Posterior cingulate gyrus (tissue), 11 donors: ENCODE data around the gene SELENOP.
"Not testable (repeated sequence)": the region's sequence is repeated elsewhere in the genome, so short reads cannot be mapped to it uniquely, and the experiment has no call there.

ENCODE experiments used
- DNase-seq, 10 donors: peaks; one replicate each; pipeline versions ENCODE4 v3.0.0 to v3.0.0-alpha.2; 2020 to 2021; ENCODE audit warnings: mixed read lengths in 3 of 10
- intact Hi-C: fragments of 100-400 bp; cut with DNase I; formaldehyde crosslinking; loops from one replicate; pipeline ENCODE4 v1.15.1; 2023

SELENOP gene

DNA sequence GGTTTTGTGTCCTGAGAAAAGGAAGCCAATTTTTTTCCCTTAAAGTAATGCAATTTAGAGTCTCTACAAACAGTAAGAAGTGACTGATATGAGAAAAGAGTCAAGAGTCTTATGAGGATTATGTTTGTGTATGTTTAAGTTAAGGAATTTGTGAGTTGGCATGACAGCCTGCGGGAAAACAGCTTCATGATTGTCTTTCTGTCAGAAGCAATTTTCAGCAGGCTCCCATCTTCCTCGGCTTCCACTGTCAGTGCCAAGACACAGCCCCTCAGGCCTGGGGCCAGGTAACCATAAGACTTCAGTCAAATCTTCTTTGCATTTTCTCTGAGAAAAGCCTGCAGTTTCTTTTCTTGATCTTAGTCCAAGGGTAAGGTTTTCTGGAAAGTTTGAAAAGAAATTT lies 17.0 kb upstream of the SELENOP start:
- DNase-seq, result no peak
- intact Hi-C loops, result no loop called here

DNA sequence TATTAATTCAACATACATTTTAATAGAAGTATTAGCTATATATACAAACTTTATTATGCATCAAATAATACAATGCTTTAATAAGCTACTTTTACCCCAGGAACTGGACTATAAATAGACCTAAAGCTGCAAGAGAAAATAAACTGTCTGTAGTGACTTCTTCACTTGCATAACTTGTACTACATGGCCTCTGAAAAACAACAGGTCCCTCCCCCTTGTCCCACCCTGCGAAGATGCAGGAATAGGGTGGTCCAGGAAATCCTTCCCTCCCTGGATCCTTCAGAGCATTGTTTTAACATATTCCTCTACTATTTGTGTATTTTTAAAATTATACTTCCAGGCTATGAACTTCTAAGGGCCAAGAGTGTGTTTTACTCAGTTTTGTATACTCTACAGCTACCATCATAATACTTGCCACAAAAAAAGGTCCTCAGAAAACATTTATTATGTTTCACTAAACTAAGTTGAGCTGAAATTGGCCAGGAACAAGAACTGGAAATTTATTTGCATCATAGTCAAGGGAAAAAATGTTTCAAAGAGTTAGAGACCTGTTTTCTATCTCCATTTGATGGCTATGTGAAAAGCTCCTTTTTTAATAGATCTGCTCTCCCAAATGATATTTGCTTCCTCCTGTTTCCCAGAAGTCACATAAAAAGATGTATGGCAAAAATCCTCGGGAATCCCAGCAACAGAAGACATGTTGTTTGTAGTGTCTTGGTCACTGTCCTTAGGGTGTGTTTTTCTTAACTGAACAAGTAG lies 15.2 kb upstream of the SELENOP start:
- intact Hi-C loops, result no loop called here
- DNase-seq, result no peak

DNA sequence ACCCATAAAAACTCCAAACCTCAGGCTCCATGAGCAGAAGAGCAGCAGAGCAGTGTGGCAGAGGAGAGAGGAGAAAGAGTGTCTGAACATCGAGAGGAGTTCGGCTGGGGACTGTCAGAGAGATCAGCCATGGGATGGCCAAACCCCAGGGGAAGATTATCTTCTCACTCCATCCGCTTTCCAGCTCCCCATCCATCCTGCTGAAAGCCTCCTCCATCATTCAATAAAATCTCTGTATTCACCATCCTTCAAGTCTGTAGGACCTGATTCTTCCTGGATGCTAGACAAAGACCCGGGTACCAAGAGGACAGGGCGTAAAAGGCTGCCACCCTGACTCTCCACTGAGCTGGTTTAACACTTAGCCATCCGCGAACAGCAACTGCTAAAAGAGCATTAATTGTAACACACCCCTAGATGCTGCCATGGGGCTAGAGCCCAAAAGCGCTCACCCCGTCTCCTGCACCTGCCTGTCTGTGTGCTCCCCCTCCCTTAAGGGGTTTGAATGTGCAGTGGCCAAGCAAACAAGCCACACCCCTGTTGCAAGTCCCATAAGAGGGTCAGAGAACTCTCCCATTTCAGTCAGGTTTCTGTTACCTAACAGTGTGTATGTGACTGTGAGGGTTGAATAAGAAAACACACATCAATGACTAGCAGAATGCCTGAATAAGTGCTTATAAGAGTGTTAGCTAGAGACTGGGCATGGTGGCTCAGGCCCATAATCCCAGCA lies 13.9 kb upstream of the SELENOP start:
- no peak for DNase-seq
- intact Hi-C loops, result no loop called here

DNA sequence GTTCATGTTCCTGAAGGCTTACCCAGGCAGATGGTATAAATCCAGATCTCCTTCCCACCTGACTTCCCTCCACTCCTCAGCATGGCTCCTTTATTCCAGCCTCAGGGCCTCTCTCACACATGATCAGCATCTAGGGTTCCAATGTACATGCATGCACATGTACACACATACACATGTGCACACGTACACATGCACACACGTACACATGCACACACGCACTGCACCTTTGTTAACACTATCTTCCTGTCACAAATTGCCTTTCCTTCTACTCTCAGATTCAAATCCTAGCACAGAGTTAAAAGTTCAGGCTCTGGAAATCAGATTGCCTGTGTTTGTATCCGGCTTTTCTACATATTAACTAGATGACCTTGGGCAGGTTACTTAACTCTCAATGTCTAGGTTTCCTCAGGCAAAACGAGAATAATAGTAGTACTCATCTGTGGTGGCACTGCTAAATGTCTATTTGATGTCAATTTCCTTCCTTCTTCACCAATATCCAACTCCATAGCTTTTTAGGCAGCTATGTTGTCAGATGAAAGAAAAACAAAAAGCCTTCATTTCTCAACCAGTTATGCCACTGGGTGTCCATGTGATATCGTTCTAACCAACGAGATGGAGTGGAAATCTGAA lies 12.8 kb upstream of the SELENOP start:
- no peak for DNase-seq
- intact Hi-C loops, result no loop called here

DNA sequence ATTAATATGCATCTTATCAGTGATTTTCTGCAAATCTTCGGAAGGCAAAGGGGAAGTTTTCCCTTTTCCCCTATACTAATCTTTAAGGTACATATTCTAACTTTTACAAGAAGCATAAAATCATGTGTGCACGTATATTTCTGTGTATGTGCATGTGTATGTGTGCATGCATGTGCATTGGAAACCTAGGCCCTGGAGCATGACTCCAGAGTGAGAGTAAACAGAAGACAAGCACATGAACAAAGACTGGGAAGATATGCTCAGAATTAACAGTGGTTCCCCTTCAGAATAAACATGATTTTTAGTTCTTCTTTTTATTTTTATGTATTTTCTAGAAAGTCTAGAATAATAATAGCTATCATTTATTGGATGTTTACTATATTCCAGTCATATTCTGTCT lies 10.9 kb upstream of the SELENOP start:
- DNase-seq, result no peak
- intact Hi-C loops, result no loop called here

DNA sequence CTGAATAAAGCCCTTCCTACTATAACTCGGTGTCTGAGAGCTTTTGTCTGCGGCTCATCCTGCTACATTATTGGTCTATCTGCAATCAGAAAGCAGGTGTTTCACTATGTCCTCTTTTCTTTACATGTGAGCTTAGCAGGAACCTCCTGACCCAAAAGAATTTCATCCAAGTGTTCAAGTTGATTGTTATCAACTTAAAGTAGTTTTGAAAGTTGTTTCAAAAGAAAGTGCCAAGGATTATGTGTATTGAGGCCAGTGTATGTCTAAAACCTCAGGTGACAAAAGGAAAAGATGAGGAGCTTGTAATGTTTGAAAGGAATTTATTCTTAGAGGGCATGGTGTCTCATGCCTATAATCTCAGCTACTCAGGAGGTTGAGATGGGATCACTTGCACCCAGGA lies 8.1 kb upstream of the SELENOP start:
- intact Hi-C loops, result no loop called here
- no peak for DNase-seq

DNA sequence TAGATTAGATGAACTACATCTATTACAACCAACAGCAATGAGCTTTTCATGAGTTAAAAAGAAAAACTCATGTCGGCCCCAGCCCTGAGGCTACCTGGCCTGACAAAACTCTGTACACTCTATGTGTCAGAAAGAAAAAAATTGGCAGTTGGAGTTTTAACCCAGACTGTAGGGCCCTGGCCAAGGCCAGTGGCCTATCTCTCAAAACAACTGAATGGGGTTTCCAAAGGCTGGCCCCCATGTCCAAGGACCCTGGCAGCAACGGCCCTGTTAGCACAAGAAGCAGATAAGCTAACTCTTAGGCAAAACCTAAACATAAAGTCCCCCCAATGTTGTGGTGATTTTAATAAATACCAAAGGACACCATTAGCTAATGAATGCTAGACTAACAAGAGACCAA lies 4.9 kb upstream of the SELENOP start:
- DNase-seq, intact Hi-C loops: not testable (repeated sequence)

DNA sequence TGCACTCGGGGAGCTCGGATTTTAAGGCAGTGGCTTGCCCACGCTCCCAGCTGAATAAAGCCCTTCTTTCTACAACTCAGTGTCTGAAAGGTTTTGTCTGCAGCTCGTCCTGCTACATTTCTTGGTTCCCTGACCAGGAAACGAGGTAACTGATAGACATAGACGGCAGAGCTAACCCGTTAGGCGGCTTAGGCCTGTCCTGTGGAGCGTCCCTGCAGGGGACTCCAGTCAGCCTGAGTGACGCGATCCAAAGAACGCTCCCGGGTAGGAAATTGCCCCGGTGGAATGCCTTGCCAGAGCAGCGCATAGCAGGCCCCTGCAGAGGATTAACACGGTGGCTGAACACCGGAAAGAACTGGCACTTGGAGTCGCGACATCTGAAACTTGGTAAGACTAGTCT lies 1.8 kb upstream of the SELENOP start:
- intact Hi-C loops, result loop anchor here (1.0 kb wide), 1 partner anchor 43 kb away; no protein-coding TSS in a partner anchor
- DNase-seq, result peak in 5 of 10 donors; percentile 47 to 87 (median 66)

DNA sequence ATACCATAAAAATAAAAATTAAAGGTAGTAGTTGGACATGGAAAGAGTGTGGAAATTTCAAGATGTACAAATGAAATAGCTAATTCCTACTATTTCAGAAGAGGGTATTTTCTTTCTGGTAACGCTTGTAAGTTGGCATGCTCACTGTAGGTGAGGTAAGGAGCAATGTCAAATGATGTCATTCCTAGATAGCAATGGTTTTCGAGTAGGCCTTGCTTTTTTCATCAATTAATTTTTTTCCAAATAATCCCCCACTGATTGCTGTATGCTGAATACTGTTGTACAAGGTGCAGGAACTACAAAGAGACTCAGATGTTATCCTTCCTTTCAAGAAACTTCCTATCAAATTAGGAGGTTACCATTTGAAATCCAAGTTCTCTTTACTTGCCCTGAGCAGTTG lies 928 bp upstream of the SELENOP start:
- no peak for DNase-seq
- intact Hi-C loops, result loop anchor here (1.0 kb wide), 1 partner anchor 44 kb away; no protein-coding TSS in a partner anchor

DNA sequence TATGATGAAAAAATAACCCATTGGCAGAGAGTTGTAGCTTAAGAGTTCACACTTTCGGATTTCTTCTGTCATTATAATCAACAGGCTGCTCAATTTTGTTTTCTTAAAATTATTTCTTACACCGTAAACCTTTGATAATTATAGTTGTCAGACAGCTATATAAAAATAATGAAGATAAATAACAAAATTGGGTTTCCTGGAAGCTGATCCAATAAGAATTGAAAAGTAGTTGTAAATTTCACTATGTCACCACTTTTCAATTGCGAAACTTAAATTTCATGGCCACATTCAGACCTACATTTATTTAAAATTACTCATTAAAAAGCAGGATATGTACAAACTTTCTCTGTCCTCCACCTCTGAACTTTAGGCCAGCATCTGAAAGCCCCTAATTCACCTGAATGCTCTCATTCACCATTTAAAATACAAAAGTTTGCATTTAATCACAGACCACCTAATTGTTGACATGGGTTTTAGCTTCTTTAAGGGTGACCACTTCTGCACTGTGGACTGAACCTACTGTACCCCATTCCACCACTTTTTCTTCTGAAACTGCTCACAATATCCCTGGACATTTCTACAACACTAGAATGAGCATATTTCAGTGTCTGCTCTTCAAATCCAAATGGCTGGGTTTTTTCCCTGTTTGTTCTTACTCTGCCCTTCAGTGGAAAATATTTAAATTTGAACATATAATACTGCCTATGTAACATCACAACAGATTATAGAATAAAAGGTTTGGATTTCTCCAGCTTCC lies 680 bp downstream of the SELENOP start:
- intact Hi-C loops, result no loop called here
- no peak for DNase-seq

DNA sequence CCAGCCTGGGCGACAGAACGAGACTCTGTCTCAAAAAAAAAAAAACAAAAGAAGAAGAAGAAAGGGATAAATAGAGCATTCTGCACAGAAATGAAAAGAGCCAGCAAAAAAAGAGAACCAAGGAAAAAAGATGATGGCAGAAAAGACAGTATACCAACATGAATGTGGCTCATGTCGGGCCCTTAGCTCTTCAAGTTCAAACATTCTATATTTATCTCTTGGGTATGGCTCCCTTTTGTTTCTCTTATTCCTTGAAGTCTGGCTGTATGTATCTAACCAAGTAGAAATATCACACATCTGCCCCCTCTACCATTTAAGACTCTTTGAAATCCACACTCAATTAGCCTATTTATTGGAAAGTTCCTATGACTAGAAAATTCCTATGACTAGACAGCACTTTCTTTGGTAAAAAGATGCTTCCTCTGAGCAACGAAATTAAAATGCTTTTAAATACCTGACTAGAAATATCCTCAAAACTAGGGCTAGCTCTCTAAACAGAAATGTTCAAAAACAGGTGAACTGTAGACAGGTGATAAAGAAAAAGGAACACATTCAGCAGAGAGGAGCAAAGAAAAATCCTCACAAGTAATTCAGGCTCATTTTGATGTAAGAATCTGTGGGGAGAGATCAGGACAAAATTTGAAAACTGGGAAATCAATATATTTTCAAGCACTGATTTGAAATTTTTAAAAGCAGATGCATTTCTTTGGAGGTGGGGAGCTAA lies 2.6 kb downstream of the SELENOP start:
- intact Hi-C loops, result no loop called here
- DNase-seq, result no peak

DNA sequence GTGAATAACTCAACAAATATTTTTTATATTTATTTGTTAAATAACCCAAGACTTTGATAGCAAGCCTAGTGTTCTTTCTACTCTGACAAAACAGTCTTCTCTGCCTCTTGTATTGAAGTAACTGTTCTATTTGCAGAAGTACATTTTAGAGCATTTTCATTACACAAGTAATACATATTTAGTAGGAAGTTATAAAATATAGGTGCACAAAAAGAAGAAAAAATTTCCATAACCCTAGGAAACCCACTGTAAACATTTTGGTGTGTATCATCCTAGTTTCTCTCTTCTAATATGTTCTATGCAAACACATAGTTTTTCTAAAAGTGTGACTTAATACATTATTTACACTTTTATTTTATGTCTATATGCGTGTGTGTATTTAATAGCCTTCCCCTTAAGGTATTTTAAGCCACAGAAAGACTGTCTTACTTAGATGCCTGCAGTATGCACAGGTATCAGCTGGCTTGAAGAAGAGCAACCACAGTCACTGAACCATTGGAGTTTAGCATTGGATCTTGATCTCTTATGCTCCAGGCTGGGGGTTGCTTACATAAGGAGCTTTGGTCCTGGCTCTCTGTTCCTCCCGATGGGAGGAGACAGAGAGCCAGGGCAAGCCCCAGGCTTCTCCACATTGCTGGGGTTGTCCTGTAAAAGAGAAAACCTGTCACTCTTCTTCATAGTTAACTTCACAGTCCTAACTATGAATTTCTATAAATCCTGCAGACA lies 3.8 kb downstream of the SELENOP start:
- peak in 2 of 10 donors; percentile 36 to 78 for DNase-seq
- intact Hi-C loops, result loop anchor here (2.0 kb wide), 1 partner anchor 81 kb away; no protein-coding TSS in a partner anchor

DNA sequence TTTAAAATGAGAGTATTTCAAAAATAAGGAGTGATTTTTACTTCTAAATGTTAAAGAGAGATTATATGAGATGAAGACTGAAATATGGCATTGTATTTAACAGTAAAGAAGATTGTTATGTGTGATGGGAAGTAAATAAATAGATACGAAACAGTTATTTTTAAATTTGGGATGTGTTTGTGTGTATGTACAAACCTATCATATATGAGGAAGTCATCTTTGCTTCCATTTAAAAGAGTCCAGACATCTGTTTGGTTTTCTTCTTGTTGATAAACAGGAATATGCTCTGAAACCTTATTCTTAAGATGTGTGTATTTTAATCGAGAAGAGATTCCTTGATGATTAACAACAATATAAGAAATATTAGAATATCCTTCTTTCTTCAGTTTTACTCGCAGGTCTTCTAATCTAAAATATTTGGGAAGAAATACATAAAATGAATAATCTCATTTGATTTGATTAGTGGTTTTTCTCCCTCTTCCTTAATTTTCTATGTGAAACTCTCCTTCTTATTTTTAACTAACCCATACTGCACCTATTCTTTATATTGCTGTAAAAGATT lies 4.9 kb downstream of the SELENOP start:
- intact Hi-C loops, result loop anchor here (2.0 kb wide), 1 partner anchor 82 kb away; no protein-coding TSS in a partner anchor

DNA sequence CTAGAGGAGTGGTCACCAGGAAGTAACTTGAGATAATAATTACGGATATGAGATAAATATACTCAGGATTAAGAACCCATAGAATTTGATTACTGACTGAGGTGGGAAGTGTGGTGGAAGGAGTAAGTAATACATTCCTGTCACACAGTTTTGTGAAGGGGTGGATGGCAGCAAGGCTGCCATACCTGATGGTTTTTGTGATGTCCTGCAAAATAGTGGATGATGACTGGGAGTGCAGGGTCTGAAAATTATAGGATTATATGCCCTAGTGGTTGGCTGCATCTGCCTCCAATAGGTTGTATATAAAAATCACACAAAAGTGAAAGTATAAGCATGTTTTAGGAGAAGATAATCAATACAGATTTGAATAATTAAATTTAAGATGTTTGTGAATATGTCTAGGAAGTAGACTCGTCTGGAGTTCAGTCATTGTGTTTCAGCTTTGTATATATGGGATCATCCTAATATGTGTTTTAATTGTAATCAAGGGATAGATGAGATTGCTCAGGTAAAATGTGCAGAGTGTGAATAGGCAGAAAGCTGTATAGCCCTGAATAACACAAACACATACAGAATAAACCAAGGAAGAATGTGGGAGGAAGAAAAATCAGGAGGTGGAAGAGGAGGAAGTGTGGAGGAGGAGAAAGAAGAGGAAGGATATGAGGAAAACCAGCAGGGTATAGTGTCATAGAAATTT lies 5.5 kb downstream of the SELENOP start:
- DNase-seq, result no peak
- intact Hi-C loops, result loop anchor here (2.0 kb wide), 1 partner anchor 83 kb away; no protein-coding TSS in a partner anchor

More for the DNA sequence above, 4.9 kb downstream of the SELENOP start:
- DNase-seq, result no peak

DNA sequence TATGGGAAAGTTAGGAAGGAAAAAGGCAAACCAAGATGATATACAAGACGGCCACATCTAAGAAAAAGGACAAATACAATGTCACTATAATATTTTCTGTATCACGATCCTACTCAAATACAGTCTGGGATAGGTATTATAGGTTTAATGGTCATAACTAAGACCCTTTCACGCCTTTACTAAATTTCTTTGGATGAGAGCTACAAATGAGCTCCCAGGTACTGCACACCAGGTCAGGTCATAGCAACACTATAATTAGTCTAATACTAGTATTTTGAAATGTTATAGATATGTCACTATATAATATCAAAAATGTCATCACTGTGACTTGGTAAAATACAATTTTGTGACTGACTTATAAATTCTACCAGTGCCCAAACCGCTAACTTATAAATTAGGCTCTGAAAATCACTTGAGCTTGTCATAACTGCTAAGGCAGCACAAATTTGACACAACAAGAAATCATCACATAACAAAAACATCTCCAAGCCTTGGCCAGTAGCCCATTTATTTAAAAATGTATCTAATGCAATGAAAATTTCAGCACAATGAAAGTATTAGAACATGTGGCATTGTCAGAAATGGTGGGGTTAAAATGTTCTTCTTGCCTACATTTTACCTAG lies 6.9 kb downstream of the SELENOP start:
- intact Hi-C loops, result no loop called here
- no peak for DNase-seq

DNA sequence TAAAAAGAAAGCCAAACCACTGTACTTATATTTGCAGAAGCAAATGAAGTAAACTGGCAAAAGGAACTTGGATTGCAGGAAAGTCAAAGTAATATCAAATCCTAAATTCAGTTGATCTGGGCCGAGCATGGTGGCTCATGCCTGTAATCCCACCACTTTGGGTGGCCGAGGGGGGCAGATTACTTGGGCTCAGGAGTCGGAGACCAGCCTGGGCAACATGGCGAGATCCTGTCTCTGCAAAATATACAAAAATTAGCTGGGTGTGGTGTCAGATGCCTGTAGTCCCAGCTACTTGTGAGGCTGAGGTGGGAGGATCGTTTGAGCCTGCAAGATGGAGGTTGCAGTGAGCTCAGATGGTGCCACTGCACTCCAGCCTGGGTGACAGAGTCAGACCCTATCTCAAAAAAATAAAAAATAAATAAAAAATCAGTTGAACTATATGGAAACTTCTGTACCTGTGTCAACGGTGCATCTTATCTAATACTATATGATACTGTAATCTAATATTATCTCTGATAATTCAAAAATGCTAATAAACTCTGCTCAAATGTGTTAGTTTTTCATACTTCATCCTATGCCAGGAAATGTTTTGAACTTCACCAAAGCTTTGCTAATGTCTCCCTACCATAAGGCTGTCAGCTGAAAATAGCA lies 10.1 kb downstream of the SELENOP start:
- intact Hi-C loops, result no loop called here
- no peak for DNase-seq

DNA sequence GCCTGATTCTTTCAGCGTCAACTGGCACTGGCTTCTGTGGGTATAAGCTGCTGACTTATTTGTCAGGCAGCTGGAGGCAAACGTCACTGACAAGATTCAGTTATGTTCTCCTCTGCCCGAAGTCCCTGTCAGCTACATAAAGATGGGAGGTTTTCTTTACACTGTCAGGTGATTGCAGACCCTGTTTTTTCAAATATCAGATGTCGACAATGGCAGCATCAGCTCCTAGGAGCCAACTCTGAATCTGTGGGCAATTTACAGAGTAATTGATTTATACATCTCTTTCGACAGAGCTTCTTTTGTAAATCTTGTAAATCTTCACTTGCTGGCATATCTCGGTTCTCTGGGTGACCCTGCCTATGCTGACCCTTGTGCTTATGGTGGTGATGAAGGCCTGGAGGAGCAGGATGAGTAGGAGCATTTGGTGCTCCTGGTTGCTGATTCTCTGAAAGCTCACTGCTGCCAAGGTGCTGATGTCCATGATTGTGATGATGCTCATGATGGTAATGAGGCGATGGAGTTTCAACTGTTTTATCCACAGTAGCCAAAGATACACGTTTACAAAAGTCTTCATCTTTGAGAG lies 10.9 kb downstream of the SELENOP start:
- intact Hi-C loops, result no loop called here
- DNase-seq, result no peak
